Activated T-cell treated with anti-CD3 and anti-CD28 coated beads, Interleukin-2, amount 50 U/mL, for 1 hour (primary cell): Measurements from ENCODE around the gene NUP62.

Experiments
- DNase-seq: peaks from one replicate; pipeline ENCODE4 v3.0.0-alpha.2; 2020

NUP62 gene

GRCh38 chr19:49895566-49896297, 33.6 kb downstream of the NUP62 start:
- no peak for DNase-seq

- DNase-seq, result no peak
These were observed 34.3 kb downstream of the NUP62 start for GRCh38 chr19:49894879-49895565.

GRCh38 chr19:49894011-49894664, 35.2 kb downstream of the NUP62 start:
- DNase-seq, result no peak

GRCh38 chr19:49892716-49893115, 36.6 kb downstream of the NUP62 start:
- no peak for DNase-seq

GRCh38 chr19:49891393-49891792, 37.9 kb downstream of the NUP62 start:
- no peak for DNase-seq

GRCh38 chr19:49890349-49891311, 38.7 kb downstream of the NUP62 start:
- peak; percentile 78 for DNase-seq

- peak; percentile 81 for DNase-seq
These were observed 39.5 kb downstream of the NUP62 start for GRCh38 chr19:49889687-49890348.

- DNase-seq, result no peak
These were observed 40.1 kb downstream of the NUP62 start for GRCh38 chr19:49889038-49889686.

- no peak for DNase-seq
These were observed 40.8 kb downstream of the NUP62 start for GRCh38 chr19:49888510-49888824.

- DNase-seq, result no peak
These were observed 41.4 kb downstream of the NUP62 start for GRCh38 chr19:49887665-49888509.

- DNase-seq, result no peak
These were observed 42.2 kb downstream of the NUP62 start for GRCh38 chr19:49887037-49887664.

GRCh38 chr19:49884760-49885159, 44.5 kb downstream of the NUP62 start:
- no peak for DNase-seq

- no peak for DNase-seq
These were observed 45.2 kb downstream of the NUP62 start for GRCh38 chr19:49884109-49884508.

GRCh38 chr19:49883094-49883493, 46.2 kb downstream of the NUP62 start:
- no peak for DNase-seq

GRCh38 chr19:49882643-49883042, 46.7 kb downstream of the NUP62 start:
- DNase-seq, result no peak

GRCh38 chr19:49881672-49882394, 47.5 kb downstream of the NUP62 start:
- no peak for DNase-seq

GRCh38 chr19:49881186-49881585, 48.1 kb downstream of the NUP62 start:
- DNase-seq, result no peak

- DNase-seq, result no peak
These were observed 49.0 kb downstream of the NUP62 start for GRCh38 chr19:49880162-49880869.
